ENCODE data around the gene TPBGL.

DNA sequence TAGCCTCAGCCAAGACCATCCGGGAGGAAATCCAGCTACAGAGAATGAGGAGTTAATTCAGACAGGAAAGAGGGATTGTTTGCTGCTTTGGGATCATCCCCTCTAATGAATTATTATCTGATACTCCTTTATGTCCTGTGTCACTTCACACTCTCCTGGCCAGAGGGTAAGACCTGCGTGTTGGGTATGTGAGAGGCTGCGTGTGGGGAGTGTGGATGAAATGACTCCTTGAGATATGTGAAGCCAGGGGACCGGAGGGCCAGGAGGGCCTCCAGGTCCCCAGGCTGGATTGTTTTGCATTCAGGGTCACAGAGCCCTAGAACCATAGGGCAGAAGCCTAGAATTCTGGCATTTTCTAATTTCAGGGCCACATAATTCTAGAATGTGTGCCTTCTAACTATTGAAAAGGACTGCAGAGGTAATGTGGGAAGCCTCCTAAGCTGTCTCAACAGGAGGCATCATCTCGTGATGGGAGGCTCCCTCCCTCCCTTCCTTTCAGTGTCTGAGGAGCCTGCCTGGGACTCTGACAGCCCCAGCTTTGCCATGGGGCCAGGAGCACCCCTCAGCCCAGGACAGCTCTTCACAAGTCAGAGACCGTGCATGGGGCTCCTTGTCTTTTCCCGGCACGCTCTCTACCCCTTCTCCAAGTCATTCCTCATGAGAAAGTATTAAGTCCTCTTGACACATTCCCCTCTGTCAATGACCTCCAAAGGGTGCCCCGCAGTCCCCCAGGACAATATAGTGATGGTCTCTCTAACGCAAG lies 3.7 kb downstream of the TPBGL start:
- TF ChIP-seq, protein P1, sequence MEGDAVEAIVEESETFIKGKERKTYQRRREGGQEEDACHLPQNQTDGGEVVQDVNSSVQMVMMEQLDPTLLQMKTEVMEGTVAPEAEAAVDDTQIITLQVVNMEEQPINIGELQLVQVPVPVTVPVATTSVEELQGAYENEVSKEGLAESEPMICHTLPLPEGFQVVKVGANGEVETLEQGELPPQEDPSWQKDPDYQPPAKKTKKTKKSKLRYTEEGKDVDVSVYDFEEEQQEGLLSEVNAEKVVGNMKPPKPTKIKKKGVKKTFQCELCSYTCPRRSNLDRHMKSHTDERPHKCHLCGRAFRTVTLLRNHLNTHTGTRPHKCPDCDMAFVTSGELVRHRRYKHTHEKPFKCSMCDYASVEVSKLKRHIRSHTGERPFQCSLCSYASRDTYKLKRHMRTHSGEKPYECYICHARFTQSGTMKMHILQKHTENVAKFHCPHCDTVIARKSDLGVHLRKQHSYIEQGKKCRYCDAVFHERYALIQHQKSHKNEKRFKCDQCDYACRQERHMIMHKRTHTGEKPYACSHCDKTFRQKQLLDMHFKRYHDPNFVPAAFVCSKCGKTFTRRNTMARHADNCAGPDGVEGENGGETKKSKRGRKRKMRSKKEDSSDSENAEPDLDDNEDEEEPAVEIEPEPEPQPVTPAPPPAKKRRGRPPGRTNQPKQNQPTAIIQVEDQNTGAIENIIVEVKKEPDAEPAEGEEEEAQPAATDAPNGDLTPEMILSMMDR (IDR thresholded peaks at IDR 0.05): no peak
- no peak for TF ChIP-seq POLR2AphosphoS5 (IDR thresholded peaks at IDR 0.05)
